Activated naive CD8-positive, alpha-beta T cell treated with anti-CD3 and anti-CD28 coated beads, Interleukin-2, amount 10 ng/mL, durations not matched to agents 7 days and 5 days (primary cell): Measurements from ENCODE around the gene FNDC5. TPM values are rescaled to one million over a fixed set of nuclear protein-coding genes. Genes with fewer than 3 reads are reported as not detected.

ENCODE experiments used
- ATAC-seq: fragments of 150-1000 bp; cut with Tn5 transposase; one replicate; pipeline ENCODE4 v1.10.0; 2021; ENCODE audit warnings: low read depth, moderate library complexity
- POLR2A ChIA-PET: fragments of 350-600 bp; sonication (Branson Sonifier 250); formaldehyde crosslinking; loops from one replicate; lab custom pipeline; 2021; ENCODE audit warnings: antibody characterized with exemption; lab: Charles Lee
- DNase-seq: peaks from one replicate; pipeline ENCODE4 v3.0.0; 2021
- H3K27ac Mint-ChIP-seq: one replicate; pipeline ENCODE4 v1.8.0; 2022; ENCODE audit warnings: mild to moderate bottlenecking, mixed read lengths
- H3K27me3 Mint-ChIP-seq: one replicate; pipeline ENCODE4 v1.8.0; 2022; ENCODE audit warnings: mild to moderate bottlenecking, moderate library complexity, mixed read lengths
- H3K36me3 Mint-ChIP-seq: one replicate; pipeline ENCODE4 v1.8.0; 2021; ENCODE audit warnings: mild to moderate bottlenecking, mixed read lengths
- H3K4me1 Mint-ChIP-seq: one replicate; pipeline ENCODE4 v1.8.0; 2021; ENCODE audit warnings: mixed read lengths
- H3K4me3 Mint-ChIP-seq: one replicate; pipeline ENCODE4 v1.8.0; 2022; ENCODE audit warnings: mild to moderate bottlenecking, moderate library complexity, mixed read lengths
- H3K9me3 Mint-ChIP-seq: one replicate; pipeline ENCODE4 v1.8.0; 2021; ENCODE audit warnings: mixed read lengths
- total RNA-seq, 2 experiments: library from RNA; stranded (reverse); gene quantifications; one replicate each; pipeline ENCODE4 v1.2.3, GENCODE V29; 2021

FNDC5 gene
- total RNA-seq, 2 experiments from 2014 or later, result not detected

DNA sequence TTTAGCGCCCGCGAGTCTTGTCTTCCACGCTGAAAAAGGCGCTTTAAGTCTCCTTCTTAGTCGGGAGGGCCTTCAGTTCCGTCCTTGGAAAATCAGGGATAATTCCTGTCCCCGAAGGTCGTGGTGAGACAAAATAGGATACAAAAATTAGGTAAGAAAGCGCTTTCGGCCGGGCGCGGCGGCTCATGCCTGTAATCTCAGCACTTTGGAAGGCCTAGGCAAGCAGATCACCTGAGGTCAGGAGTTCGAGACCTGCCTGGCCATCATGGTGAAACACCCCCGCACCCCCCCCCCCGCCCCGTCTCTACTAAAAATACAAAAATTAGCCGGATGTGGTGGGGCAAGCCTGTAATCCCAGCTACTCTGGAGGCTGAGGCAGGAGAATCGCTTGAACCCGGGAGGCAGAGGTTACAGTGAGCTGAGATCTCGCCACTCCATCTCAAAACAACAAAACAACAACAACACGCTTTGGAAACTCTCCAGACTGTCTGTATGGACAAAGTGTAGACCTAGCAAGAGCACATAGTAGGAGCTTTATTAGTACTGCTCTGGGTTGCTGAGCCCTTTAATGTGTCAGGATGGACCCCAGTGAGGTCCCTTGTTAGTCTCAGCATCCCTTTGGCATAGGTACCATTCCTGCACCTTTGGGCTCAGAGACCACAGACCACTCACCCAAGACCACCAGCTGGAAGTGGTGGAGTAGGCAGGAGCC is 31.3 kb upstream of the FNDC5 start:
- H3K27ac Mint-ChIP-seq, result no peak overlapping the region
- peaks cover 4% of the 10 kb centered on the region for H3K4me1 Mint-ChIP-seq
- POLR2A ChIA-PET, result no interaction called here
- H3K36me3 Mint-ChIP-seq, result no peaks in the 10 kb centered on the region
- H3K4me3 Mint-ChIP-seq, result peak overlapping the region; percentile 63
- DNase-seq (no peak), ATAC-seq (no peak)
- no peaks in the 10 kb centered on the region for H3K9me3 Mint-ChIP-seq
- H3K27me3 Mint-ChIP-seq, result peaks cover 62% of the 10 kb centered on the region

DNA sequence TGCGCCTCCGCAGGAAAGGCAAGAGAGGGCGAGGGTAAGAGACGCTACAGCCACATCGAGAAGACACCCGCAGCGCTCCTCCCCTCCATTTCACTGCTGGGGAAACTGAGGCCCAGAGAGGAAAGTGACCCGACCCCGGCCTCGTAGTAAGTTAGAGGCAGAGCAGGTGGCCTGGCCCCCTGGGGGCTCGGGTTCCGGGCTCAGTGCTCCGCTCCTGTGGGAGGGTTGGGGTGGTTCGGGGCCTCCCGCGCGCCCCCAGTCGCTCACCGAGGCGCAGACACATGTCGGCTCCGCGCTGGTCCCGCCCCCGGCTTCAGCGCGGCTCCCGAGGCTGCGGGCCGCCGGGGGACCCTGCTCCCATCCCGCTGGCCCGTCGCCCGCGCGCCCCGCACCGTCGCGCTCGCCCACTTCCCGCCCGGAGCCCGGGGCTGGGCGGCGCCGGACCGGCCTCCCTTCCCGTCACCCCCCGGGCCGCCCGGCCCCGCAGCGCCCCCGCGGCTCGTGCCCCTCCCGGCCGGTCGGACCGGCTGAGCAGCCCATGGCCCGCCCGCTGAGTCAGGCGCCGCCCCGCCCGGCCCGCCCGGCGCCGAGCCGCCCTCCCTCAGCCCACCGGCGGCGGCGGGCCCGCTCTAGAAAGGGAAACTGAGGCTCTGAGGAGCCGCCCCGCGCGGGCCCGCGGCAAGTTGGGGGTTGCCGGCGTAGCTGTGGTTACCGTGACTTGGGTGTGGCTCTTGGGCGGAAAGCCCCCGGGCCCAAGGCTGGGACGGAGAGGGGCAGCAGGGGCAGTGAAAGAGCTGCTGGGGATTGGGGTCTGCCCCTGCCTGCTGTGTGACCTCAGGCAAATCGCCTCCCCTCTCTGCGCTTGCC is 30.5 kb upstream of the FNDC5 start, which contains the start of gene TMEM54:
Gene TMEM54, minus strand, starts transcription at position 434 of the 867 bp plus-strand sequence. Its CDS starts 151 bp downstream, at position 283.
- ATAC-seq (peak; percentile 25), DNase-seq (peak; percentile 45)
- H3K9me3 Mint-ChIP-seq, result no peaks in the 10 kb centered on the region
- peaks cover 4% of the 10 kb centered on the region for H3K4me1 Mint-ChIP-seq
- H3K27me3 Mint-ChIP-seq, result peaks cover 67% of the 10 kb centered on the region
- H3K4me3 Mint-ChIP-seq, result peak within 1 kb of the TSS; percentile 63
- POLR2A ChIA-PET, result no interaction called here
- H3K27ac Mint-ChIP-seq, result no peak within 1 kb of the TSS
- H3K36me3 Mint-ChIP-seq, result no peaks in the 10 kb centered on the region

DNA sequence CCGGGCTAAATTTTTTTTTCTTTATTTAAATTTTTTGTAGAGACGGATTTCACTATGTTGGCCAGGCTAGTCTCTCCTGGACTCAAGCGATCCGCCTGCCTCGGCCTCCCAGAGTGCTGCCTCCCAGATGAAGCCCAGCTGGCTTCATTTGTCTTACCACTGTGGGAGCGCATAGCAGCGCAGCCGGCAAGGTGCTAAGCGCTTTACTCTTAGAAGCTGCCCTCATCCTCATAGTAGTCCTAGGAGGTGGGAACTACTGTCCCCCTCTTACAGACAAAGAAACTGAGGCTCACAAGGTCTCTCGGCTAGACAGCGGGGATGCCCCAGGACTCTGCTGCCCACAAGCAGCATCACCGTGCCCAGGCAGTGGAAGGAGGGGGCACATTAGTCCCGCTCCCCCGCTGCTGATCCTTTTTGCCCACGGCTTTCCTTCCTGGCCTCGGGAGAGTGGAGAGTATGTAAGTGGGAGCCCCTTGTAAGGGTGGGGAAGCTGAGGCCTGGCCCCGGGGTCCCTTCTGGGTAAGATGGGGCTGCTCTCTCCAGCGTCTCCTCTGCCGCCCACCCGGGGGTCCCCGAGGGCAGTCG is 29.8 kb upstream of the FNDC5 start:
- ATAC-seq (no peak), DNase-seq (no peak)
- Mint-ChIP-seq H3K36me3 (no peaks in the 10 kb centered on the region), H3K27me3 (peaks cover 68% of the 10 kb centered on the region), H3K4me1 (peaks cover 4% of the 10 kb centered on the region), H3K4me3 (peak overlapping the region; percentile 49), H3K9me3 (no peaks in the 10 kb centered on the region), H3K27ac (no peak overlapping the region)
- POLR2A ChIA-PET, result no interaction called here

DNA sequence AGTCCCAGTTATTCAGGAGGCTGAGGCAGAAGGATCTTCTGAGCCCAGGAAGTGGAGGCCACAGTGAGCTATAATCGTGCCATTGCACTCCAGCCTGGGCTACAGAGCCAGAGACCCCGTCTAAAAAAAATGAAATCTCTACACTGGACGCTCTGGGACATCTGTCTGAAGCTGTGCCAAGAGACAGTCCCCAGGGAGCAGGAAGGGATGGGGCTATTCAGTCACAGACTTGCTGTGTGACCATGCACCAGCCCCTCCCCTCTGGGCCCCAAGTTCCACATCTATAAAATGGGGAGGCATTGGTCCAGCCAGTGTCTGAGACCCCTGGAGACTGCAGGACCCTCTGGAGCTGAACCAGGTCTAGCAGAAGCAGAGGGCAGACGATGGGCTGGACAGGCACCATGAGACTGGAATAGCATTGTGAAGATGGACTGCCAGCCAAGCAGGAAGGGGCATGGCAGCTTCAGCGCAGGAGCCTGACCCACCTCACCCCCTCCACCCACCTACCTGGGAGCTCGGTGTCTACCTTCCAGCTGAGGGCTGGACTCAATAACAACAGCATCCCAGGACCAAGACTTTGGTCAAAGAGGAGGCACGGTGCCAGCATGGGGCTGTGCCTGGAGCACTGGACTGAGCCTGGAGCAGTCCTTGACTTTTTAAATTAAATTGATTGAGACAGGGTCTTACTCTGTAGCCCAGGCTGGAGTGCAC is 29.0 kb upstream of the FNDC5 start:
- peaks cover 4% of the 10 kb centered on the region for H3K4me1 Mint-ChIP-seq
- H3K4me3 Mint-ChIP-seq, result no peak overlapping the region
- H3K27ac Mint-ChIP-seq, result no peak overlapping the region
- no peaks in the 10 kb centered on the region for H3K9me3 Mint-ChIP-seq
- peaks cover 63% of the 10 kb centered on the region for H3K27me3 Mint-ChIP-seq
- H3K36me3 Mint-ChIP-seq, result no peaks in the 10 kb centered on the region
- POLR2A ChIA-PET, result no interaction called here
- DNase-seq, result no peak
- ATAC-seq, result no peak

DNA sequence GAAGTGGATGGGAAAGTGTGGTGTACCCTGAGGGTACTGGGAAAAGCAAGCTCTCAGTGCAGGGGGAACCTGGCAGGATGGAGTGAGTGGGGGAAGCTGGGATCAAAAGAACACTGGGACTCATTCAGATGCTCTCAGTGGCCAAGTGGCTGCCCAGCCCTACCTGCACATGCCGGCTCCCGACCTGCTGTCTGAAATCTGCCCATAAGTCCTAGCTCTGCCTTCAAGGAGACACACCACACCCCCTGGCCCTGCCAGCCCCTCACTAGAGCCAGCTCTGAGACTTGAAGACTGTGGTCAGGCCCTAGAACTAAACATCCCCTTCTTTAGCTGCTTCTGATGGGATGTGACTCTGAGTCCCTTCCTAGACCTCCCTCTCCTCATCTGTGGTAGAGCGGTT is 28.2 kb upstream of the FNDC5 start:
- peaks cover 62% of the 10 kb centered on the region for H3K27me3 Mint-ChIP-seq
- POLR2A ChIA-PET, result no interaction called here
- no peak for DNase-seq
- peaks cover 4% of the 10 kb centered on the region for H3K4me1 Mint-ChIP-seq
- H3K27ac Mint-ChIP-seq, result no peak overlapping the region
- H3K36me3 Mint-ChIP-seq, result no peaks in the 10 kb centered on the region
- no peak for ATAC-seq
- H3K4me3 Mint-ChIP-seq, result no peak overlapping the region
- no peaks in the 10 kb centered on the region for H3K9me3 Mint-ChIP-seq

DNA sequence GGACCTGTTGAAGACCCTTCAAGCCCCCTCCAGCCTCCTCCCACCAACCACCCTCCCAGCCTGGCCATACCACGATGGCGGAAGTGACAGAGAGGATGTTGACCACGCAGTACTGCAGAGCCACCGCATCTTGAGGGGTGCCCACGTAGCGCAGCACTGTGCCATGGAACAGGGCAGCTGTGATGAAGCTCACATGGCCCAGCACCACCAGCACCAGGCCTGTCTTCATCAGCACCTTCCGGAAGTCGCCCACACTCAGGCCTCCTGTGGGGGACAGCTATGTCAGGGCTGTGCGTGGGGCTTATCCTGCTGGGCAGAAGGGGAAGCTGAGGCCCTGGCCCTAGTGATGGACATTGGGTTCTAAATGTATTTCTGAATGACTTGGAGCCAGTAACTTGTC is 27.3 kb upstream of the FNDC5 start:
- Mint-ChIP-seq H3K27ac (no peak overlapping the region), H3K4me3 (no peak overlapping the region), H3K9me3 (no peaks in the 10 kb centered on the region), H3K4me1 (peaks cover 4% of the 10 kb centered on the region), H3K27me3 (peaks cover 64% of the 10 kb centered on the region), H3K36me3 (no peaks in the 10 kb centered on the region)
- ATAC-seq (no peak), DNase-seq (no peak)
- POLR2A ChIA-PET, result no interaction called here

DNA sequence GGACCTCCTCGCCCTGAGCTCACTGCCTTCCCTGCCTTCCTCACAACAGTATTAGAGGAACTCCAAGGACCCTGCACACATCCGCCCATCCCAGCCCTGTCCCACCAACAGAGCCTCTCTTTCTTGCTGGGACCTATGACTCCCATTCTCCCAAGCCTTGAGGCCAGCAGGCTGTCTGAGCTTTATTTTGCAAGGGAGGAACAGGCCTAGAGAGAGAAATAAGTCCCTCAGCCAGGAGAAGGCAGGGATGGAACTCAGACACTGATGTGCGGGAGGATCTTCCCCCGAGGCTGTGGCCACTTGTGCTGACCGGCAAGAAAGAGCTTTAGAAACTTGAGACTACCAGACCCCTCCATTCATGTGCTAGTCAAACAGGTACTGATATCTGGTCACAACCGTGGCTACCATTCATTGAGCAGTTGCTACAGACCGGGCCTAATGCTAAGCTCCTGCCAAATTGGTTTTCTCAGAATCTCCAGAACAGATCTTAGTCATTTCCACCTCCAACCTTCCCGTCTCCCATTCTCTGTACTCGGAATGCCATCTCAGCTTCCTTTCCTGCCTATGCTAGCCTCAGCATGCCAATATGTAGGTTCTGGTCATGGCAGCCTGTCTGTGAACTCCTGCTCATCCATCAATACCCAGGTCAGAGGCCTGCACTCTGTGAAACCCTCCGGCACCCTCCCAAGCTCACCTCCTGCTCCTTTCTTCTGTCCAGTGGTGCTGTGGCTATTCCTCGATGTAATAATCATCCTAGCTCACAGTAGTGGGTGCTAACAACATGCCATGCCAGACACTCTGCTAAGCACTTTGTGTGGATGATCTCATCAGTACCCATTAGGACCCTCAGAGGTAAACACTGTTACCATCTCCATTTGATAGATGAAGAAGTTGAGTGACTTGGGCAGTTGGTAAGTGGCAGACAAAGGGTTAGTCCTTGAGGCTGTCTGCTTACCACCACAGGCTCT is 26.7 kb upstream of the FNDC5 start:
- H3K4me3 Mint-ChIP-seq, result no peak overlapping the region

DNA sequence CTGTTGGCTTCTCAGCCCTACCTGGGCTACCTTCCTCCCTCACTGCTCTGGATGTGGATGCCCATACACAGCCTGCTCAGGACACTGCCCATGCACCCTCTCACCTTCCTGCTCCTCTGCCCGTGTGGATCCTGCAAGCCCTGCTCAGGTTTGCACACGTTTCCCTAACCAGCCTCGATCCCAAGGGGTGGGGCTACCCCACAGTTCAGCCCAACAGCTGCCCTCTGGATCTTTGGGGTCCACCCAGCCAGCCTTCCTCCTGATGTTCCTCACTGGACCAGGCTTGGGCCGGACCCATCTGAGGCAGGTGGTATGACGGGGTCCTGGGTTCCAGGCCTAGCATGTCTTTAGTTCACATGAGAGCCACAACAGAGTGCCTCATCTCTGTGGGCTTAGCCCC is 25.7 kb upstream of the FNDC5 start:
- H3K4me3 Mint-ChIP-seq, result no peak overlapping the region
- DNase-seq (no peak), ATAC-seq (no peak)
- peaks cover 3% of the 10 kb centered on the region for H3K4me1 Mint-ChIP-seq
- H3K36me3 Mint-ChIP-seq, result peaks cover 2% of the 10 kb centered on the region
- H3K9me3 Mint-ChIP-seq, result no peaks in the 10 kb centered on the region
- POLR2A ChIA-PET, result no interaction called here
- H3K27me3 Mint-ChIP-seq, result peaks cover 63% of the 10 kb centered on the region
- H3K27ac Mint-ChIP-seq, result no peak overlapping the region

More for the DNA sequence above, 26.7 kb upstream of the FNDC5 start:
- no peak overlapping the region for H3K27ac Mint-ChIP-seq
- POLR2A ChIA-PET, result no interaction called here
- ATAC-seq (no peak), DNase-seq (no peak)
- H3K36me3 Mint-ChIP-seq, result peaks cover 2% of the 10 kb centered on the region
- H3K27me3 Mint-ChIP-seq, result peaks cover 62% of the 10 kb centered on the region
- H3K9me3 Mint-ChIP-seq, result no peaks in the 10 kb centered on the region
- peaks cover 7% of the 10 kb centered on the region for H3K4me1 Mint-ChIP-seq

DNA sequence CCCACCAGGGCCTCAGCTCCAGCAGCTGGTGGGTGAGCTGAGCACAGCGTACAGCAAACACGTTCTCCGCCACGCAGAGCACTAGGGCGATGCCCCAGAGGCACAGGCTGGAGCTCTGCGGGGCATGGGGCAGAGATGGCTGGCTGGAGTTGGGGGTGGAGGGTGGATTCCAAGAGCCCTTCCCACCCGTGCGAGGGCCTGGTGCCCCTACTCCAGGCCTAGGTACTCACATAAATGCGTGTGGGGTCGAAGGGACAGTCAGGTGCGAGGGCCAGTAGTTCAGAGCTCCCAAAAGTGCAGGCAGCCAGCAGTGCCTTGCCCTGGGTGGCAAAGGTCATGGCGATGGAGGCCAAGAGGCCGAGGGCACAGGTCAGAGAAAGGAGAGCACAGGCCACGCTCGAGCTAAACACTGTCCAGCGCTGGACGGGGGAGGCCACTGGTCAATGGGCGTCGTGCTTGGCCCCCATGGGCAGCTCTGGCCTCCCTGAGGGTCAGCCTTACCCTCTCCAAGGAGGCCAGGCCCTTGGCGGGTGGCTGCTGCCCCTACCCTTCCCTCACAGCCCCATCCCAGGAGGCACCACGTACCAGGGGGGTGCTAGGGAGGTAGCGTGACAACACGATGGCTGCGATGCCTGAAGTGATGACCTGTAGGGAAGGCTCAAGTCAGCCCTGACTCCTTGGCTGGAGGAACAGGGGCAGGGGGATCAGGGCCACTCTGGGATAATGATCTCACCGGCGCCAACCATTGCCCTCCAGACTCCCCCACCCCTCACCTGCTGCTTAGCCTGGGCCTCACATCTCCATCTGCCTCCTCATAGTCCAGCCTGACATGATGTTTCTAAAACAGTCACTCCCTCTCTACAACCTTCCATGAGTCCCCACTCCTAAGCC is 24.9 kb upstream of the FNDC5 start:
- Mint-ChIP-seq H3K4me3 (no peak overlapping the region), H3K9me3 (no peaks in the 10 kb centered on the region), H3K27me3 (peaks cover 69% of the 10 kb centered on the region), H3K27ac (no peak overlapping the region), H3K4me1 (peaks cover 3% of the 10 kb centered on the region), H3K36me3 (peaks cover 2% of the 10 kb centered on the region)
- ATAC-seq, result no peak
- POLR2A ChIA-PET, result no interaction called here
- DNase-seq, result peak; percentile 27

DNA sequence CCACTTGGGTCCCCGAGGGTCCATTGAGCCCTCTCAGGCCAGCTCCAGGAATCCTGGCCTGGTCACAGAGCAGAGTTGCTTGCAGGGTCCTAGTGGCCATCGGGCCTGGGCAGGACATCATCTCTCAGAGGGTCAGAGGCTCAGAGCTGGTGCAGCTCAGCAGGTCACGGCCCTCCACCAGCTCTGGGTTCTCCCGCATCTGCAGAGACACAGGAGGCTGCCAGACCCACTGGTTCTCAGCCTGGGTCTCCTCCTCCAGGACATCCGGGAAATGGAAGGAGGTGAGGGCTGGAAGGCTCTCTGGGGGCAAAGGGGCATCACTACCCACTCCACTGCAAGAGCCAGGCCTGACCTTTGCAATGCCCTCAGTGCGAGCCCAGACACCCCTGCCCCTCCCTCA is 24.0 kb upstream of the FNDC5 start:
- no peak for ATAC-seq
- H3K27me3 Mint-ChIP-seq, result peaks cover 67% of the 10 kb centered on the region
- DNase-seq, result no peak
- H3K4me3 Mint-ChIP-seq, result no peak overlapping the region
- no peak overlapping the region for H3K27ac Mint-ChIP-seq
- peaks cover 2% of the 10 kb centered on the region for H3K36me3 Mint-ChIP-seq
- H3K4me1 Mint-ChIP-seq, result peaks cover 3% of the 10 kb centered on the region
- POLR2A ChIA-PET, result no interaction called here
- H3K9me3 Mint-ChIP-seq, result no peaks in the 10 kb centered on the region

DNA sequence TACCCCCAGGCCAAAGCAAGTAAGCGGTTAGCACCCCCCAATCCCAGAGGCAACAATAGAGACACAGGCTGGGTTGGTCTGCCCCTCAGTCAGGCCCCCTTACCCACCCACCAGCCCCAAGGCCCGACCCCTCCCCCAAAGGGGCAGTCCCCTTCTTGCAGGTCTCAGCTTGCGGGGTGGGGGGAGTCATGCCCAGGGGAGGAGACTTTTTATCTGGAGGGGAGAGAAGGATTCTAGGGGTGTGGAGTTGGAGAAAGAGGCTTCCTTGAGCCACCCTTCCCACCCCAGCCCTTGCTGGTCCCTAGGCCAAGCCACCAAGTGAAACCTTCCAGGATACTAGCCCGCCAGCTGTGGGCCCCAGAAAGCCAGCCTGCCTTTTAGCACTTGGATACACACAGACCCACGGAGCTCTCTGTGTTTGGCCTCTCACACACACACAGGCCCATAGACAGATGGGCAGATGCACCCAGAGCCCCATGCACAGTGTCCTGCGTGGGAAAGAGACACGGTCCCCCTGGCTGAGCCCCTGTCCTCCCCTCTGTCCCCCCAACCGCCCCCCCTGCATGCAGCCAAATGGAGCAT is 23.4 kb upstream of the FNDC5 start:
- Mint-ChIP-seq H3K9me3 (no peaks in the 10 kb centered on the region), H3K36me3 (peaks cover 2% of the 10 kb centered on the region), H3K4me1 (peaks cover 3% of the 10 kb centered on the region), H3K27me3 (peaks cover 68% of the 10 kb centered on the region), H3K4me3 (peak overlapping the region; percentile 54), H3K27ac (no peak overlapping the region)
- ATAC-seq (no peak), DNase-seq (no peak)
- POLR2A ChIA-PET, result no interaction called here
